ENCODE results near the gene CD300LB.

- TF ChIP-seq CTCF (IDR thresholded peaks at IDR 0.05) (no peak), CBX2 (IDR thresholded peaks at IDR 0.05; ENCODE audit: borderline replicate concordance, low read depth) (no peak), PBX3 (IDR thresholded peaks at IDR 0.05) (no peak), POLR2A (IDR thresholded peaks at IDR 0.05; ENCODE audit: low read length) (no peak), CBX8 (IDR thresholded peaks at IDR 0.05) (no peak)
Measured at GRCh38 chr17:74477411-74477810, 53.9 kb downstream of the CD300LB start.

Data from A549 (cell line).